ENCODE measurements around the gene PRSS57.

DNA sequence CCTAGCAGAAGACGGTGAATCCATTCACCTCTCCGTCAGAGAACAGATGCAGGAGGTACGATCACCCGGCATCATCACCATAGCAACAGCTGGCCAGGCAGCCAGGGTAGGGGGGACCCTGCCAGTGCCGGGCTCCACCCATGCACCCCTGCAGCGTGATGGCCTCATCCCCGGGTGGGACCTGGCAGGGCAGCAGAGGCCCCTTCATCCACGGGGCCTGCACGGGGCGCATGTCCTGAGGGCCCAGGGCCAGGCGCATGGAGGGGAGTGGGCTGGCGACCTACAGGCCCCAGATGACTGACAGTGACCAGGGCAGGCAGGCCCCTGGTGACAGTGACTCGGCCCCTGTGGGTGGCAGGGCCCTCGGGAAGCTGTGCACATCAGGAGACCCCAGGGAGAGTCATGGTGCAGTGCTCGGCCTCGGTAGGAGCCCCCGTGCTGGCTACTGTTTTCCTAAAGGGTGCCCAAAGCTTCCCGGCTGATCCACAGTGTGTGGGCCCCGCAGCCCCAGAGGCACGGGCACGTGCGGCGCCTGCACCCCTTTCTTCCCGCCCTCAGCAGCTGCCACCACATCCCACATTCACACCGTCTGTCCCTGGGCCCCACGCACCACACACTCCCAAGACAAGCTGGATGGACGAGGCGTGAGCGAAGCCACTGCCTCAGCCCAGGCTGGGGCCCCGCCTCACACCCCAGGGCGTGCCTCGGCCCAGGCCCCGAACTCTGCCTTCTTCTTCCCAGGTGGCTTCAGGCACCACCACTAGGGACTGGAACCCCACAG, 37.0 kb downstream of the PRSS57 start:
- TF ChIP-seq, protein P1, sequence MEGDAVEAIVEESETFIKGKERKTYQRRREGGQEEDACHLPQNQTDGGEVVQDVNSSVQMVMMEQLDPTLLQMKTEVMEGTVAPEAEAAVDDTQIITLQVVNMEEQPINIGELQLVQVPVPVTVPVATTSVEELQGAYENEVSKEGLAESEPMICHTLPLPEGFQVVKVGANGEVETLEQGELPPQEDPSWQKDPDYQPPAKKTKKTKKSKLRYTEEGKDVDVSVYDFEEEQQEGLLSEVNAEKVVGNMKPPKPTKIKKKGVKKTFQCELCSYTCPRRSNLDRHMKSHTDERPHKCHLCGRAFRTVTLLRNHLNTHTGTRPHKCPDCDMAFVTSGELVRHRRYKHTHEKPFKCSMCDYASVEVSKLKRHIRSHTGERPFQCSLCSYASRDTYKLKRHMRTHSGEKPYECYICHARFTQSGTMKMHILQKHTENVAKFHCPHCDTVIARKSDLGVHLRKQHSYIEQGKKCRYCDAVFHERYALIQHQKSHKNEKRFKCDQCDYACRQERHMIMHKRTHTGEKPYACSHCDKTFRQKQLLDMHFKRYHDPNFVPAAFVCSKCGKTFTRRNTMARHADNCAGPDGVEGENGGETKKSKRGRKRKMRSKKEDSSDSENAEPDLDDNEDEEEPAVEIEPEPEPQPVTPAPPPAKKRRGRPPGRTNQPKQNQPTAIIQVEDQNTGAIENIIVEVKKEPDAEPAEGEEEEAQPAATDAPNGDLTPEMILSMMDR (conservative IDR thresholded peaks at IDR 0.05; ENCODE audit: low read length): no peak
- no peak for TF ChIP-seq EZH2phosphoT487 (IDR thresholded peaks at IDR 0.05; ENCODE audit: borderline replicate concordance, low read depth, low read length)
